ENCODE results near the gene SPINK14. TPM values are rescaled to one million over a fixed set of nuclear protein-coding genes. Genes with fewer than 3 reads are reported as not detected.

SPINK14 gene
- total RNA-seq, 1 donor from 2014 or later = not detected

GRCh38 chr5:148193202-148193601 is 24.9 kb downstream of the SPINK14 start:
- H3K4me3 ChIP-seq = no peak overlapping the region
- H3K36me3 ChIP-seq = no peaks in the 10 kb centered on the region
- H3K4me1 ChIP-seq = no peaks in the 10 kb centered on the region
- no peaks in the 10 kb centered on the region for H3K9me3 ChIP-seq
- no peaks in the 10 kb centered on the region for H3K27me3 ChIP-seq
- no peak for DNase-seq (ENCODE audit: low spot score in 2 of 2)
- H3K27ac ChIP-seq = no peak overlapping the region
- TF ChIP-seq CTCF (IDR thresholded peaks at IDR 0.05) = no peak
- intact Hi-C loops (cut with DNase I) = no loop called here

GRCh38 chr5:148201151-148201550 is 32.8 kb downstream of the SPINK14 start:
- Histone ChIP-seq H3K36me3 (no peaks in the 10 kb centered on the region), H3K4me3 (no peak overlapping the region), H3K27me3 (no peaks in the 10 kb centered on the region), H3K27ac (no peak overlapping the region), H3K9me3 (no peaks in the 10 kb centered on the region), H3K4me1 (no peaks in the 10 kb centered on the region)
- no peak for TF ChIP-seq CTCF (IDR thresholded peaks at IDR 0.05)
- DNase-seq (ENCODE audit: low spot score in 2 of 2) = no peak
- intact Hi-C loops (cut with DNase I) = no loop called here

- intact Hi-C loops (cut with DNase I) = no loop called here
- TF ChIP-seq CTCF (IDR thresholded peaks at IDR 0.05) = no peak
- no peak within 1 kb of the TSS for H3K4me3 ChIP-seq
- H3K27ac ChIP-seq = no peak within 1 kb of the TSS
- no peaks in the 10 kb centered on the region for H3K4me1 ChIP-seq
- no peaks in the 10 kb centered on the region for H3K27me3 ChIP-seq
- H3K36me3 ChIP-seq = no peaks in the 10 kb centered on the region
- DNase-seq (ENCODE audit: low spot score in 2 of 2) = no peak
- no peaks in the 10 kb centered on the region for H3K9me3 ChIP-seq
These were observed 34.3 kb downstream of the SPINK14 start, which contains the start of gene SPINK6 for GRCh38 chr5:148202531-148203203. Gene SPINK6 (plus strand): TSS chr5:148203042. CDS start chr5:148203097, 55 bp downstream.

- no peak for TF ChIP-seq CTCF (IDR thresholded peaks at IDR 0.05)
- intact Hi-C loops (cut with DNase I) = no loop called here
- Histone ChIP-seq H3K4me1 (no peaks in the 10 kb centered on the region), H3K4me3 (no peak overlapping the region), H3K9me3 (no peaks in the 10 kb centered on the region), H3K27me3 (no peaks in the 10 kb centered on the region), H3K36me3 (no peaks in the 10 kb centered on the region), H3K27ac (no peak overlapping the region)
- no peak for DNase-seq (ENCODE audit: low spot score in 2 of 2)
These were observed 36.9 kb downstream of the SPINK14 start for GRCh38 chr5:148205044-148205806.

GRCh38 chr5:148205865-148206264 is 37.5 kb downstream of the SPINK14 start:
- no peaks in the 10 kb centered on the region for H3K4me1 ChIP-seq
- no peaks in the 10 kb centered on the region for H3K9me3 ChIP-seq
- no peaks in the 10 kb centered on the region for H3K27me3 ChIP-seq
- no peak for TF ChIP-seq CTCF (IDR thresholded peaks at IDR 0.05)
- no peak overlapping the region for H3K27ac ChIP-seq
- H3K4me3 ChIP-seq = no peak overlapping the region
- intact Hi-C loops (cut with DNase I) = no loop called here
- DNase-seq (ENCODE audit: low spot score in 2 of 2) = no peak
- no peaks in the 10 kb centered on the region for H3K36me3 ChIP-seq
